Ammon's horn (tissue), 1 donor: Measurements from ENCODE around the gene DDX60.
"Not testable (repeated sequence)": the region's sequence is repeated elsewhere in the genome, so short reads cannot be mapped to it uniquely, and the experiment has no call there.

Source experiments
- DNase-seq: peaks from one replicate; pipeline ENCODE4 v3.0.0-alpha.2; 2016; ENCODE audit warnings: low spot score

DDX60 gene, protein sequence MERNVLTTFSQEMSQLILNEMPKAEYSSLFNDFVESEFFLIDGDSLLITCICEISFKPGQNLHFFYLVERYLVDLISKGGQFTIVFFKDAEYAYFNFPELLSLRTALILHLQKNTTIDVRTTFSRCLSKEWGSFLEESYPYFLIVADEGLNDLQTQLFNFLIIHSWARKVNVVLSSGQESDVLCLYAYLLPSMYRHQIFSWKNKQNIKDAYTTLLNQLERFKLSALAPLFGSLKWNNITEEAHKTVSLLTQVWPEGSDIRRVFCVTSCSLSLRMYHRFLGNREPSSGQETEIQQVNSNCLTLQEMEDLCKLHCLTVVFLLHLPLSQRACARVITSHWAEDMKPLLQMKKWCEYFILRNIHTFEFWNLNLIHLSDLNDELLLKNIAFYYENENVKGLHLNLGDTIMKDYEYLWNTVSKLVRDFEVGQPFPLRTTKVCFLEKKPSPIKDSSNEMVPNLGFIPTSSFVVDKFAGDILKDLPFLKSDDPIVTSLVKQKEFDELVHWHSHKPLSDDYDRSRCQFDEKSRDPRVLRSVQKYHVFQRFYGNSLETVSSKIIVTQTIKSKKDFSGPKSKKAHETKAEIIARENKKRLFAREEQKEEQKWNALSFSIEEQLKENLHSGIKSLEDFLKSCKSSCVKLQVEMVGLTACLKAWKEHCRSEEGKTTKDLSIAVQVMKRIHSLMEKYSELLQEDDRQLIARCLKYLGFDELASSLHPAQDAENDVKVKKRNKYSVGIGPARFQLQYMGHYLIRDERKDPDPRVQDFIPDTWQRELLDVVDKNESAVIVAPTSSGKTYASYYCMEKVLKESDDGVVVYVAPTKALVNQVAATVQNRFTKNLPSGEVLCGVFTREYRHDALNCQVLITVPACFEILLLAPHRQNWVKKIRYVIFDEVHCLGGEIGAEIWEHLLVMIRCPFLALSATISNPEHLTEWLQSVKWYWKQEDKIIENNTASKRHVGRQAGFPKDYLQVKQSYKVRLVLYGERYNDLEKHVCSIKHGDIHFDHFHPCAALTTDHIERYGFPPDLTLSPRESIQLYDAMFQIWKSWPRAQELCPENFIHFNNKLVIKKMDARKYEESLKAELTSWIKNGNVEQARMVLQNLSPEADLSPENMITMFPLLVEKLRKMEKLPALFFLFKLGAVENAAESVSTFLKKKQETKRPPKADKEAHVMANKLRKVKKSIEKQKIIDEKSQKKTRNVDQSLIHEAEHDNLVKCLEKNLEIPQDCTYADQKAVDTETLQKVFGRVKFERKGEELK (N-terminal part only)

DNA sequence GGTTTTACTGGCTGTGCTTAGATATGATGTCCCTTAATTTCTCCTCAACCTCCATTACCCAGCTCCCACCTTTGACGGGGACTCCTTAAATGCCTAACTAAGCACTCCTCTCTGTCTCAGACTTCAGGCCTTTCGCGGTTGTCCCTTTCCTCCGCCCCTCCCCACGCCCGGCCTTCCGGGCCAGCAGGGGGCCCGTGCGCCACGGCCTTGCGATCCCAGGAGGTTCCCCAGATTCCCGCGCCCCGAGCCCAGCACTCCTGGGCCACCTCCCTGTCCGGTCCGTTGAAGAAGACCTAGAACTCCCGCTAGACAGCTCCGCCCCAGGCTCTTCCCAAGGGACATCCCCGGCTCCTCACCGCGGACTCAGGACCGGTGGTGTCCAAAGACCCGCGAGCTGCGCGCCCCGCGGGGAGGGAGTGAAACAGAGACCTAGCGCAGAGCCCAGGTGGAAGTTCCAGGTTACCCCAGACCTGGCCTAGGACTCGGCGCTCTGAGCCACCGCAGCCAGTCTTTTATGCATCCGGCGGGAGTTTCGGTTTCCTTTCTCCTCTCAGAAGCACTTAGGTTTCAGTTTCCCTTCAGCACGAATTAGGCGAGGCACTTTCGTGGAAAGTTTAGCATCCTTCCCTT is at the start of gene DDX60:
DDX60 (minus strand) TSS at position 487 of the 630 bp plus-strand sequence. CDS start 7,493 bp downstream, outside the sequence.
- DNase-seq, result peak; percentile 70

DNA sequence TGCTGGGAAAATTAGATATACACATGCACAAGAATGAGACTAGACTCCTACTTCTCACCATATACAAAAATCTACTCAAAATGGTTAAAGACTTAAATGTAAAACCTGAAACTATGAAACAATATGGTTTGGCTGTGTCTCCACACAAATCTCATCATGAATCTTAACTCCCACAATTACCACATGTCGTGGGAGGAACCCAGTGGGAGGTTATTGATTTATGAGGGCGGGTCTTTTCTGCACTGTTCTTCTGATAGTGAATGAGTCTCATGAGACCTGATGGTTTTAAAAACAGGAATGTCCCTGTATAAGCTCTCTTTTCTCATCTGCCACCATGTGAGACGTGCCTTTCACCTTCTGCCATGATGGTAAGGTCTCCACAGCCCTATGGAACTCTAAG is 48.5 kb upstream of the DDX60 start:
- no peak for DNase-seq

DNA sequence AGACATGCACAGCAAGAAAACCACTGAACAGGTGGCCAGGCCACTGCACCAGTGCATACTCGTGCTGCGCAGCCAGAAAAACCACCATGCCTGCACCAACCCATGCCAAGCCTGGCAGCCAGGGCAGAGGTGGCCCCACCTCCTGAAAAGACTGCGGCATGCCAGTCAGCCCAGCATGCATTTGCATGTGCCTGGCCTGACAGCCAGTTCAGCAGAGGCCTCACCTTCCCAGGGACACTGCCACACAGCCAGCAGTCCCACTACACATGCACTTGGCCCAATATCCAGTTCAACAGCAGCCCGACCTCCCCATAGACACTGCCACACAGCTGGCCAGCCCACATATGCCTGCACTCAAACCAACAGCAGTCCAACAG is 43.5 kb upstream of the DDX60 start:
- DNase-seq, result no peak

DNA sequence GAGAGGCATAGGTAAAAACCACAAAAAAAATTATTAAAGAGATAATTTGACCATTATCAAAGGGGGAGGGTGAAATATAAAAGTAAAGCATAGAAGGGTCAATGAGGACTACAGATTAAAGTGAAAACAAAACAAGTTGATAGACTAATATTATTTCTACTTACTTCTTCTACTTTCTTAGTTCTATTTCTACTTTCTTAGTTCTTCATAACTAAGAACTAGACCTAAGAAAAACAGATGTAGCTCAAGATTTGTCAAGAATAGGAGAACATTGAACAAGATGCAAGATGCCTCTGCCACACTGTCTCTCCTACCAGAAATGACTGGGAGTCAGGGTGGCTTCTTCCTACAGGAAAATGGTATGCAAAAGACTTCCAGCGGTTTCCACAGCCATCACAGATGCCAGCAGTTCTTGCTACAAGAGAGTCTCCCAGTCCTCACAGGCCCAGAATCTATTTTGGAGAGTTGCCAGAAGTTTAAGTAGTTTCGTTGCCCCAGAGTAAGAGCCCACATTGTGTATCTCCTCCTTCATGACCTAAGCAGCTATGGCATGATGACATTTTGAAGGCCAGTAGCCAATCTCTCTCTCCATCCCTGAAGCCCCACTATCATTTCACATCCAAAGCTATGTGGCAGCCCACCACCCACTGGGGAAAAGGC is 42.9 kb upstream of the DDX60 start:
- DNase-seq, result no peak

DNA sequence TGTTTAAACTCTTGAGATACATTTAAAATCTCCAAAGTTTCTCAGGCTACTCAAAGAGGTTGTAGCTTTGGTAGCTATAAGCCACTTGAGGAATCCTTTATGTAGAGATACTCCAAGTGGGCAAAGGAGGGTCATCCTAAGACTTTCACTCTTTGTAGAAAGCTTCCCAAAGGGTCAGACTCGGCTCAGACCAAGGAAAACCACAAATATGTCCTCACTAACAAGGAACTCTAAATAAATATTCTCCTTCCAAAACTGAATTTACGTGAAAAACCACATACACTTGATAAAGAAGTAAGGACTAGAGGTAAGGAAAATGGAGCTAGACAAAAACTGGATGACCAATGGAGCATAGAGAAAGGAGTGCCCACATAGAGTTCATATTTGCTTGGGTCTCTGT is 41.7 kb upstream of the DDX60 start:
- no peak for DNase-seq

DNA sequence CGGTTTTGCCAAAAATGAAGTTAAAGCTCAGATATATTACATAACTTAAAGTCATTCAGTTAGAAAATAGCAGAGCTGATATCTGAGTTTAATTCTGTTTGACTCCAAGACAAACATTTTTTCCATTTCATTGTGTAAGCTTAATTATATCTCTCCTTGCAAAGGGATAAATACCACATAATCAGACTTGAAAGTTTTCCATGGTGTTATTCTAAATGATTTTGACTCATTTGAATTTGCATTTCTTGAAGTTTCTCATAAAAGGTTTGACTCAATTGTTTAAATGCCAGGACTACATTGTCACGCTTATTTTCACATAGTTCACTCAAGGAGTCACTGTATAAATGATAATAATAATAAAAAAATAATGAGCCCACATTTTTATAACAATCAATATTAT is 39.4 kb upstream of the DDX60 start:
- no peak for DNase-seq

DNA sequence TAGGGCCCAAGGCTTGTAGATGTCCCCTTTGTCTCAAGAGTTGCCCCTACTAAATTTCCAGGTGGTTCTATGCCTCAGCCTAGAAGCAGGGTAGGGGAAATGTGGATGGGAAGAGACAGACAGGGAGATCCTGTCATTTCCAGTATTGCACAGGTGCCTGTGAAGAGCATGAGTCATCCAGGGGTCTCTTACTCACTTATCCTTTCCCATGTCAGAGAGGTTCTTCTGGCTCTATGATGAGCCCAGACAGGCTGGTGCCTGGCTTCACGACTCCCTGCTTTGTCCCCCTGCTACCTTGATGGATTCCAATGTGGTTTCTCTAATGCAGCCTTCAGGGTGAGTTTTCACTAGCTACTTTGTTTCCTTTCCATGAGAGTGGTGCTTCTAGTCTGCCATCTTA is 35.2 kb upstream of the DDX60 start:
- no peak for DNase-seq

DNA sequence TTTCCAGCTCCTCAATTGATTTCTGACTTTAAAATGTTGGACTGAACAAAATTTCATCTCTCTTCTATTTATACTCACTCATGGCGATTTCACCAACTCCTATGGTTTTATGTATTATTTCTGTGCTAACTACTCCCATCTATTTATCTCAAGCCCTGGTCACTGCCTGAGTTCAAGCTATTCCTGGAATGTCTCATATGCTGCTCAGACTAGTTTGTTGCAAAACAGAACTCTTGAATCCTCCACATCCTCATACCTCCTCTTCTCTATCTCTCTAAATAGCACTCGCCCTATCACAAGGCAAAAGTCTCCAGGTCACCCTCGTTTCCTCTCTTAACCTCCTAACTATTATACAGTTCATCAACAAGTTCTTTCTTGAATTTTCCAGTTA is 19.0 kb upstream of the DDX60 start:
- DNase-seq, result no peak

DNA sequence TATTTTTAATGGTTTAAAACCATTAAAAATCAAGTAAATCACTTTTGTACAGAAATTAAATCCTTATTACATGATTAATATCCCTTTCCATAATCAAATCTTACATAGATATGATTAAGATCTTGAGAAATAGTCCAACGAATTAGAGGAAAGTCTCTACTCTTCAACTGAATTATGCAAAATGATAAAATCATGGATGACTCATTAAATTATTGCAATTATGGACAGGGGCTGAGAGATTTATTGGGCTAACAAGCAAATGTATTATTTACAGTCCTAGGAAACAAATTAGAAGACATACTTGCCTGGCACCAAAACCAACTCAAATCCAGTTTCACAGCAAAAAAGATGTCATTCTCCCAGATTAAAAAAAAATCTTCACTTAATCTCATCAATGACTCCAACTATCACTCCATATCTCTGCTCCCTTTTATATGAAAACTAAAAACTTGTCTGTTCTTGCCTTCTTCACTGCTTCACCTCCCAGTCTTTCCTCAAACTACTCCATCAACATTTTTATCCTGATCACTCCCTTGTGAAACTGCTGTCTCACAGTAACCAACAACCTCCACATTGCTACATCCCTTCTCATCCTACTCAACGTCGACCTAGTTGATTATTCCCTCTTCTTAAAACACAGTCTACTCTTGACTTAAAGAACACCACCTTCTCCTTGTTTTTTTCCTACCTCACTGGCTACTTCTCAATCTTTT is 18.4 kb upstream of the DDX60 start:
- DNase-seq, result no peak

DNA sequence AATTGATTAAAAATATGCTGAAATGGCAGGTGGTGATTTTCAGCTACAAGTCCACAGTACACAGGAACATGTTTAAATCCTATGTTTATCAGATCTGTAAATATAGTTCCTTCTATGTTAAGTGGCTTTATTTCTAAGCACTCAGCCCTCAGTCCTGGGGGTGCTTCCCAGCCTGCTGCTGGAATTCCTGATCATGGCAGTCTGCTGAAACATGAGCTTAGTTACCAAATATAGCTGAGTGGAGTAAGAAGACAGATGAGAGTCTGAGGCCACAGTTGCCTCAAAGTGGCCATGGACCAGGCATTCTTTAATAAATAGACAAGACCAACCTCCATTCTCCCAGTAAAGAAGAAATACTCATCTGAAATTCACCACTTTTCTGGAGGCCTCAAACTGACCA is 17.1 kb upstream of the DDX60 start:
- DNase-seq, result no peak

DNA sequence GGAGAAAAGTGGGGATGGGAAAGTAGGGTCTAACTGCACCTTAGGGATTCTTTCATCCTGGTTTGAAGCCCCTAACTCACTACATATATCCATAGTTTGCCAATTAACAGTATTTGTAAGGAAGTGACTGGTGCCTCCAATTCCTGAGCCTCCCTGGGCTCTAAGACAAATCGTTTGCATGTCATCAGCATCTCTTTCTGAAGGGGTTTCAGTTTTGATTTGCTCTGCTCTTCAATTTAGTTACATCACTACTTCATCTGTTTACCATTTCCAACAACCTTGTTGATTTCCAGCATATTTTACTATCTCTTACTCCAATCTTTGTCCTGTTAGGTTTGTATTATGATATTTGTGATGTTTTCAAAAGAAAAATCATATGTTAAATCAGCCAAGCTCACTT is 15.5 kb upstream of the DDX60 start:
- DNase-seq, result no peak

DNA sequence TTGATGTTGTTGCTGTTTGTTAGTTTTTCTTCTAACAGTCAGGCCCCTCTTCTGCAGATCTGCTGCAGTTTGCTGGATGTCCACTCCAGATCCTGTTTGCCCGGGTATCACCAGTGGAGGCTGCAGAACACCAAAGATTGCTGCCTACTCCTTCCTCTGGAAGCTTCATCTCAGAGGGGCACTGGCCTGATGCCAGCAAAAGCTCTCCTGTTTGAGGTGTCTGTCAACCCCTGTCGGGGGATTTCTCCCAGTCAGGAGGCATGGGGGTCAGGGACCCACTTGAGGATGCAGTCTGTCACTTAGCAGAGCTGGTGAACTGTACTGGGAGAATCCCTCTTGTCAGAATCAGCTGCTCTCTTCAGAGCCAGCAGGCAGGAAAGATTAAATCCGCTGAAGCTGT is 12.0 kb upstream of the DDX60 start:
- DNase-seq, result not testable (repeated sequence)

DNA sequence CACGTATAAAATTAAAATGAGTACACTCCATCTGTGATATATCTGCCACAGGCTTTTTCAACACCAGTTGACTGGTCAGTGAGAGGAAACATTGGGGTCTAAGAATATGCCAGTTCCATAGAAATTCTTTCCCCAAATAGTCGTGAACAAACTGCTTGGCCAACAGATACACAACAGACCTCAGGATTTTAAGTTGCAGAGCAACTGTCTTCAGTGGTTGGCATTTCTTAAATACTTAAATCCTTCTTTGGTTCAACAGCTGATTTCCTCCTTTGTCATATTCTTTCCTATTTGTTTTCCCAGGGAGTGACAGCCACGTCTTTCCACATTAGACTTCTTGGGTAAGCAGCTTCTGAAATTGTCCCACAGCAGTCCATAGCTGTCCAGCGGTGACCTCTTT is 7.0 kb upstream of the DDX60 start:
- DNase-seq, result no peak

DNA sequence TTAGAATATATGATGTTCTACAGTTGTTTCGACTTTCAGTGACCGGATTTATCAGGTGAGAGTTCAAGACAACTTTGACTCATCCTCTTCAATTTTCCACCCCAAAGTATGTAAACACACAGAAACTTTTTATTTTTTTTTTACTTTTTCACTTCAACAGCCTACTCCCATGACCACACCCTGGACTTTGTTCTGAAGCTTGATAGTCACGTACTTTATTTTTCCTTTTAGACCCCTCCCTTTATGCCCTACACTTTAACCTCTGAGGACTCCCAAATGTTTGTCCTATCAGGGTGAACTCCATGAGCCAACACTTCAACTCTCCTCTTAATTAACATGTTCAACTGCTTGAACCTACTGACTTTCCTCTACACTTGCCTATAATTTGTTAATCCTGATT is 2.5 kb upstream of the DDX60 start:
- DNase-seq, result no peak

DNA sequence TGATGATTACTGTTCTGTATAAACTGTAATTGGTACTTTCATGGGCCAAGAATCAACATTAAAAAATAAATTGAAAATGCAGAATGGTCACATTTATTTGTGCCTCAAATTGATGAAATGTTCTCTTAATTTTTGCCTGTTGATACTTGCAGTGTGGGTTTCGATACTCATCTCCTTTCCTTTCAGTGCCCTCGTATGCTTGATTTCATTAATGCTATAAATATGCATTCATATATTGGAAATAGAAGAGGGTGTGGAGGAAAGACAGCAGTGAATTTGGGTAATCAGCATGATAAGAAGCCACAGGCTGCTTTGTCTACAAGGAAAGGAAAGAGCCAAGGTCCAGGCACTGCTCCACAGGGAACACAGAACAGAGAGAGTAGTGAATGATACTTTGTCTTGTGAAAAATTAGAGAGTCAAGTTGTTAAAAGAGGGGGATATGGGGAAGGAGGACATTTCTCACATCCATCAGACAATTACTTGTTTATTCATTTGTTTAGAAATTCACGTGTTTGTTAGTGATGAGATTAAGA is 1.0 kb upstream of the DDX60 start:
- DNase-seq, result no peak

DNA sequence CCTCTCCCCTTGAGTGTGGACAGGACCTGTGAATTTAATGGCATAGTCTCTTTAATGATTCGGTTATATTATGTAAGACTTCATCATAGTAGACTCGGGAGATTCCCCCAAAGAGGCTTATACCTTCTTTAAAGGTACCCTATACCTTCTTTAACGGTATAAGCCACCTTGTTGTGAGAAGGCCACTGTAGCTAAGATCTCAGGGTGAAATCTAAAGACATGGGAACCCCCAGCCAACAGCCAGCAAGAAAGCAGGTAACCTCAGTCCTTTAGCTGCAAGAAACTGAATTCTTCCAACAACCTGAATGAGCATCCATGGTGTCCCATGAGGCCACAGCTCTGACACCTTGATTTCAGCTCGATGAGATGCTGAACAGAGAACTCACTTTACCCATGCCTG is 931 bp downstream of the DDX60 start:
- DNase-seq, result no peak

DNA sequence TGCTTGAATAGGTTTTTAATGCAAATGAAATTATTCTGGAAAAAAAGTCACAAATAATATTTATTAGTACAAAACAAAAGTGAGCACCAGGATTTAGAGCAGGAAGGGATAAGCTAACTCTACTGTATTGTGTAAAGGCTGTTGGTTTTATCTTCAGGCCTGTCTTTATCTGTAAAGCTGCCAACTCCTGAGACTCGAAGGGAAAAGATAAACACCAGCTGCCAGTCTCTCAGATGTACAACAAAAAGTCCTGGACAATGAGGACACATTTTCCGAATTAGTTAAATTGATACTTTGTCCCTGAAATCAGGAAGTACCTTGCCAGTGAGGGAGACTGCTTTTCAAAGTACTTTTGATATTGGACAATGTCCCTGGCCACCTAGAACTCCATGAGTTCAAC is 8.8 kb downstream of the DDX60 start:
- DNase-seq, result no peak

DNA sequence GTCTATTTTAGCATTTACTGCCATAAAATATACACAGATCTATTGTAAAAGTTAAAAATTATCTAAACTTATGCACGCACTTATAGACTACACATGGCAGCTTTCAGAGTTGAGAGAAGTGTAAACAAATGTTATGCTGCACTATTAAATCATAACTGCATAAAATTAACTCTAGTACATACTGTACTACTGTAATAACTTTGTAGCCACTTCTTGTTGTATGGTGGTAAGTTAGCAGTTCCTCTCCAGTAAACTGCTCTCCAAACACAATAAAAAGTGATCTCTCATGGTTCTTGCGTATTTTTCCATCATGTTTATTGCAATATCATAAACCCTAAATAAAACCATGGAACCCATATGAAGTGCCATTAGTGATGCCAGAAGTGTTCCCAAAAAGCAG is 9.6 kb downstream of the DDX60 start:
- no peak for DNase-seq

DNA sequence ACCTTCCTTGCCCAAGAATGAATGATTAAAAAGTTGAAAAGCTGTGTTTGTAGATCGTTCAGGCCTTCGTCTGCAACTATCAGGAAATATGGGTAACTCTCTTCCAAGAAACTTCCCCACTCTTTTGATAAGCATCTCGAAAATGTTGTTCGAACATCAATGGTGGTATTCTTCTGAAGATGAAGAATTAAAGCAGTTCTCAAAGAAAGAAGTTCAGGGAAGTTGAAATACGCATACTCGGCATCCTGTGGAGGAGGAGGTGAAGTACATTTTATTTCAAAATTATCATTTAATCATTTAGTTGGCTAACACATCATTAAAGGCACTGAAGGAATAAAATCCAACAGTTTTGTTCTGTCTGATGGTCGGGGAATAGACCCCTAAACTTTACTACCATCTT is 12.1 kb downstream of the DDX60 start:
- no peak for DNase-seq

DNA sequence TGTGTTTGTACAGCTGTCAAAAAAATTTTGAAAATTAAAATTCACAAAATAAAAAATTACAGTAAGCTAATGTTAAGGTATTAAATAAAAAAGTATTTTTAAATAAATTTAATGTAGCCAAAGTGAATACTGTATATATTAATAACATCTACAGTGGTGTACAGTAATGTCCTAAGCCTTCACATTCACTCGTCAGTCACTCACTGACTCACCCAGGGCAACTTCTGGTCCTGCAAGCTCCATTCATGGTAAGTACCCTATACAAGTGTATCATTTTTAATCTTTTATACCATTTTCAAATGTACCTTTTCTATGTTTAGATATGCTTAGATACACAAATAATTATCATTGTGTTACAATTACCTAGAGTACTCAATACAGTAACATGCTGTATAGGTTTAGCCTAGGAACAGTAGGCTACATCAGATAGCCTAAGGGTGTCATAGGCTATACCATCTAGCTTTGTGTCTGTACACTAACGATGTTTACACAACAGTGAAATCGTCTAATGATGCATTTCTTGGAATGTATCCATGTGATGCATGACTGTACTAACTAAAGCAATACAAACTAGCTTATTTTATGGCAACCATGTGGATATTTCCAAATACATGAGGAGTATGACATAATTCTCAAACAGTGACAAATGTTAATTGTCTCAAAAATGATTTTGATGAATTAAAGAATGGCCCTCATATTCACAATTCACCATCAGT is 13.7 kb downstream of the DDX60 start:
- no peak for DNase-seq
